HG03139 (cell line): ENCODE results near the gene PLPPR1.

Source experiments
- ATAC-seq: cut with Tn5 transposase; IDR thresholded peaks from one replicate; pipeline ENCODE4 v1.9.1; 2021; ENCODE audit not compliant: unreplicated experiment

Gene PLPPR1

GRCh38 chr9:101333926-101334702, 305.6 kb downstream of the PLPPR1 start:
- ATAC-seq, result no peak

GRCh38 chr9:101336091-101336490, 307.6 kb downstream of the PLPPR1 start:
- no peak for ATAC-seq

- ATAC-seq, result no peak
These were observed 308.7 kb downstream of the PLPPR1 start for GRCh38 chr9:101337237-101337636.

- ATAC-seq, result no peak
These were observed 313.4 kb downstream of the PLPPR1 start for GRCh38 chr9:101341958-101342357.

GRCh38 chr9:101342595-101342994, 314.1 kb downstream of the PLPPR1 start:
- no peak for ATAC-seq

- no peak for ATAC-seq
These were observed 321.8 kb downstream of the PLPPR1 start for GRCh38 chr9:101350285-101350684.

- ATAC-seq, result no peak
These were observed 324.5 kb downstream of the PLPPR1 start for GRCh38 chr9:101352892-101353463.

GRCh38 chr9:101353683-101354082, 325.2 kb downstream of the PLPPR1 start:
- no peak for ATAC-seq

- ATAC-seq, result no peak
These were observed 325.7 kb downstream of the PLPPR1 start for GRCh38 chr9:101354143-101354764.

- ATAC-seq, result no peak
These were observed 326.5 kb downstream of the PLPPR1 start for GRCh38 chr9:101354765-101355708.

GRCh38 chr9:101356619-101357018, 328.1 kb downstream of the PLPPR1 start:
- ATAC-seq, result no peak

GRCh38 chr9:101359679-101360078, 331.2 kb downstream of the PLPPR1 start:
- ATAC-seq, result no peak

- no peak for ATAC-seq
These were observed 332.1 kb downstream of the PLPPR1 start for GRCh38 chr9:101360647-101361046.

- ATAC-seq, result no peak
These were observed 333.9 kb downstream of the PLPPR1 start for GRCh38 chr9:101362450-101362849.

GRCh38 chr9:101365181-101365580, 336.7 kb downstream of the PLPPR1 start:
- ATAC-seq, result no peak

GRCh38 chr9:101366038-101366756, 337.7 kb downstream of the PLPPR1 start:
- ATAC-seq, result no peak

GRCh38 chr9:101367323-101367722, 338.8 kb downstream of the PLPPR1 start:
- ATAC-seq, result no peak

- ATAC-seq, result no peak
These were observed 340.8 kb downstream of the PLPPR1 start for GRCh38 chr9:101369286-101369685.

- ATAC-seq, result no peak
These were observed 341.5 kb downstream of the PLPPR1 start for GRCh38 chr9:101369884-101370531.

- ATAC-seq, result no peak
These were observed 343.3 kb downstream of the PLPPR1 start for GRCh38 chr9:101371813-101372212.
